DMS79 treated with DMSO at 0.1 percent for 48 hours (cell line): Measurements from ENCODE around the gene CLIP2.
A peak's percentile ranks its signal among the peaks of the same experiment; 100 is the strongest.
"Not testable (repeated sequence)": the region's sequence is repeated elsewhere in the genome, so short reads cannot be mapped to it uniquely, and the experiment has no call there.

ENCODE experiments used
- DNase-seq: peaks from one replicate; lab custom pipeline; 2025; lab: John Stamatoyannopoulos, UW

Gene CLIP2

GRCh38 chr7:74403521-74404387 is 114.5 kb downstream of the CLIP2 start:
- no peak for DNase-seq

- no peak for DNase-seq
These were observed 115.1 kb downstream of the CLIP2 start for GRCh38 chr7:74404388-74404700.

GRCh38 chr7:74404741-74405140 is 115.5 kb downstream of the CLIP2 start:
- no peak for DNase-seq

- no peak for DNase-seq
These were observed 116.1 kb downstream of the CLIP2 start for GRCh38 chr7:74405191-74405898.

GRCh38 chr7:74405899-74406512 is 116.8 kb downstream of the CLIP2 start:
- DNase-seq = no peak

- DNase-seq = no peak
These were observed 118.8 kb downstream of the CLIP2 start for GRCh38 chr7:74407958-74408357.

- DNase-seq = no peak
These were observed 120.4 kb downstream of the CLIP2 start for GRCh38 chr7:74409571-74409970.

GRCh38 chr7:74410772-74411171 is 121.6 kb downstream of the CLIP2 start:
- no peak for DNase-seq

- not testable (repeated sequence) for DNase-seq
These were observed 122.4 kb downstream of the CLIP2 start for GRCh38 chr7:74411571-74411970.

- peak; percentile 3 for DNase-seq
These were observed 122.8 kb downstream of the CLIP2 start for GRCh38 chr7:74412056-74412455.

GRCh38 chr7:74412603-74413002 is 123.4 kb downstream of the CLIP2 start:
- DNase-seq = no peak

GRCh38 chr7:74414595-74415333 is 125.6 kb downstream of the CLIP2 start:
- not testable (repeated sequence) for DNase-seq

GRCh38 chr7:74417419-74417971 is 128.3 kb downstream of the CLIP2 start:
- peak; percentile 40 for DNase-seq

- no peak for DNase-seq
These were observed 128.9 kb downstream of the CLIP2 start for GRCh38 chr7:74418076-74418475.

GRCh38 chr7:74418538-74418937 is 129.3 kb downstream of the CLIP2 start:
- DNase-seq = no peak

- DNase-seq = not testable (repeated sequence)
These were observed 130.0 kb downstream of the CLIP2 start for GRCh38 chr7:74419232-74419631.

- DNase-seq = no peak
These were observed 130.8 kb downstream of the CLIP2 start for GRCh38 chr7:74420006-74420405.

- DNase-seq = no peak
These were observed 135.2 kb downstream of the CLIP2 start for GRCh38 chr7:74424291-74424880.

- no peak for DNase-seq
These were observed 138.8 kb downstream of the CLIP2 start for GRCh38 chr7:74428023-74428422.

- peak; percentile 21 for DNase-seq
These were observed 140.0 kb downstream of the CLIP2 start for GRCh38 chr7:74429153-74429747.

- not testable (repeated sequence) for DNase-seq
These were observed 141.2 kb downstream of the CLIP2 start for GRCh38 chr7:74430409-74430808.
